Astrocyte (in vitro differentiated cells and primary cell): ENCODE measurements around the gene GRIK1.

Experiments
- CTCF ChIP-seq: IDR thresholded peaks from 2 replicates; pipeline ENCODE4 v1.5.1; 2011; ENCODE audit warnings: low read depth, mild to moderate bottlenecking, inconsistent platforms, low read length, moderate library complexity; ENCODE audit not compliant: insufficient read depth
- EZH2 ChIP-seq: IDR thresholded peaks from 2 replicates; pipeline ENCODE4 v1.6.1; 2012; ENCODE audit warnings: mild to moderate bottlenecking, low read length, inconsistent platforms; ENCODE audit not compliant: insufficient read depth

GRCh38 chr21:29630441-29630840, 309.4 kb downstream of the GRIK1 start:
- no peak for TF ChIP-seq CTCF
- no peak for TF ChIP-seq EZH2
